Transverse colon (tissue), 4 donors: ENCODE data around the gene OR6A2. TPM values are rescaled to one million over a fixed set of nuclear protein-coding genes. Genes with fewer than 3 reads are reported as not detected.

Experiments used
- DNase-seq: peaks from one replicate; pipeline ENCODE4 v3.0.0-alpha.2; 2019
- H3K27ac ChIP-seq, 4 donors: fragments of 200-600 bp; sonication (generic); 2 replicates each; pipeline ENCODE4 v1.5.1; 2016 to 2018; ENCODE audit warnings: inconsistent platforms in 4 of 4
- H3K27me3 ChIP-seq: fragments of 200-600 bp; sonication (generic); 2 replicates; pipeline ENCODE4 v1.5.1; 2017; ENCODE audit warnings: inconsistent platforms
- H3K36me3 ChIP-seq, 4 donors: fragments of 200-600 bp; sonication (generic); 2 replicates each; pipeline ENCODE4 v1.5.1; 2017 to 2019; ENCODE audit warnings: inconsistent platforms in 4 of 4
- H3K4me1 ChIP-seq, 4 donors: fragments of 200-600 bp; sonication (generic); 2 replicates each; pipeline ENCODE4 v1.5.1; 2017 to 2020; ENCODE audit warnings: inconsistent platforms in 4 of 4
- H3K4me3 ChIP-seq, 4 donors: fragments of 200-600 bp; sonication (generic); 1 replicate in 1 of 4; 2 replicates in 3 of 4; pipeline versions ENCODE4 v1.5.1 to v1.6.1; 2017 to 2019; ENCODE audit warnings: inconsistent platforms in 4 of 4
- H3K9me3 ChIP-seq, 2 donors: fragments of 200-600 bp; sonication (generic); 2 replicates each; pipeline ENCODE4 v1.5.1; 2017 to 2019; ENCODE audit warnings: inconsistent platforms in 2 of 2
- EP300 ChIP-seq: sonication (generic); formaldehyde crosslinking; IDR thresholded peaks from one replicate; pipeline ENCODE4 v1.6.1; 2017; ENCODE audit warnings: antibody characterized with exemption, low read depth
- POLR2A ChIP-seq: fragments of 450-650 bp; IDR thresholded peaks from one replicate; pipeline ENCODE4 v1.6.1; 2016; ENCODE audit warnings: antibody characterized with exemption, mild to moderate bottlenecking, moderate library complexity
- POLR2AphosphoS5 ChIP-seq, 3 donors: sonication (generic); formaldehyde crosslinking; IDR thresholded peaks; one replicate each; pipeline ENCODE4 v1.6.1; 2016; ENCODE audit warnings: antibody characterized with exemption in 3 of 3
- WGBS, 2 donors: methylation state at CpG; one replicate each; pipeline ENCODE4 v1.1.5; 2018; ENCODE audit warnings: low coverage in 1 of 2; 5-methylcytosine and 5-hydroxymethylcytosine counted together
- in situ Hi-C, 4 donors: fragments of 200-750 bp; cut with MboI; loops; one replicate each; pipeline versions ENCODE4 v1.15.0 to v1.15.1; 2017; ENCODE audit warnings: low sequenced_read_pairs in 3 of 4, low pct_ligation_motif_present in 1 of 4, low pct_unique_long_range_greater_than_20kb in 1 of 4
- intact Hi-C: fragments of 100-400 bp; cut with DNase I; formaldehyde crosslinking; loops from one replicate; pipeline ENCODE4 v1.15.1; 2023; ENCODE audit warnings: low total_unique reads
- total RNA-seq, 4 donors: library from RNA; depleted of rRNA; stranded (reverse); fragments of >200 nt; gene quantifications; one replicate each; pipeline ENCODE4 v1.1.0, GENCODE V29; 2016
- TF ChIP-seq, protein P1 (sequence below), 5 experiments: fragments of 200-600 bp in 3 of 5; fragments of 450-650 bp in 2 of 5; sonication (generic) in 3 of 5; IDR thresholded peaks; 1 replicate in 2 of 5; 2 replicates in 3 of 5; pipeline ENCODE4 v1.5.1; 2016 to 2017; ENCODE audit warnings: antibody characterized with exemption in 5 of 5, inconsistent platforms in 3 of 5, mild to moderate bottlenecking in 2 of 5, moderate library complexity in 1 of 5

OR6A2 gene
- total RNA-seq, 4 donors from 2014 or later, result 0.27 to 1.3 TPM; not detected in 2

DNA sequence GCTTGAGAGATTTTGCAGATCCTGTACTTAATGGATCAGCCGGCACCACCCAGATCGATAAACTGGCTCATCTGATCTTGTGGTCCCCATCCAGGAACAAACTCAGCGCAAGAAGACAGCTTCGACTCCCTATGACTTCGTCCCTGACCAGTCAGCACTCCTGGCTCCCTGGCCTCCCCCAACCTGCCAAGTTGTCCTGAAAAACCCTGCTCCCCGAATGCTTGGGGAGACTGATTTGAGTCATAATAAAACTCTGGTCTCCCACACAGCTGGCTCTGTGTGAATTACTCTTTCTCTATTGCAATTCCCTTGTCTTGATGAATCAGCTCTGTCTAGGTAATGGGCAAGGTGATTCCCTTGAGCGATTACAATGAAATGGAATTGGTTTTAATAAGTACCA, 57.2 kb downstream of the OR6A2 start:
- intact Hi-C loops (no loop called here), in situ Hi-C loops (no loop called here)
- WGBS, 2 donors, result 66 to 70% methylated on average over 1 to 7 of the region's 7 CpGs
- no peak for TF ChIP-seq EP300
- no peak for TF ChIP-seq POLR2AphosphoS5 (IDR thresholded peaks at IDR 0.05)
- no peak for TF ChIP-seq POLR2A
- TF ChIP-seq, protein P1, sequence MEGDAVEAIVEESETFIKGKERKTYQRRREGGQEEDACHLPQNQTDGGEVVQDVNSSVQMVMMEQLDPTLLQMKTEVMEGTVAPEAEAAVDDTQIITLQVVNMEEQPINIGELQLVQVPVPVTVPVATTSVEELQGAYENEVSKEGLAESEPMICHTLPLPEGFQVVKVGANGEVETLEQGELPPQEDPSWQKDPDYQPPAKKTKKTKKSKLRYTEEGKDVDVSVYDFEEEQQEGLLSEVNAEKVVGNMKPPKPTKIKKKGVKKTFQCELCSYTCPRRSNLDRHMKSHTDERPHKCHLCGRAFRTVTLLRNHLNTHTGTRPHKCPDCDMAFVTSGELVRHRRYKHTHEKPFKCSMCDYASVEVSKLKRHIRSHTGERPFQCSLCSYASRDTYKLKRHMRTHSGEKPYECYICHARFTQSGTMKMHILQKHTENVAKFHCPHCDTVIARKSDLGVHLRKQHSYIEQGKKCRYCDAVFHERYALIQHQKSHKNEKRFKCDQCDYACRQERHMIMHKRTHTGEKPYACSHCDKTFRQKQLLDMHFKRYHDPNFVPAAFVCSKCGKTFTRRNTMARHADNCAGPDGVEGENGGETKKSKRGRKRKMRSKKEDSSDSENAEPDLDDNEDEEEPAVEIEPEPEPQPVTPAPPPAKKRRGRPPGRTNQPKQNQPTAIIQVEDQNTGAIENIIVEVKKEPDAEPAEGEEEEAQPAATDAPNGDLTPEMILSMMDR (IDR thresholded peaks at IDR 0.05), result no peak
- Histone ChIP-seq H3K4me1 (peaks cover 0 to 14% (median 3%) of the 10 kb centered on the region in 4 donors), H3K9me3 (no peaks in the 10 kb centered on the region), H3K4me3 (no peak overlapping the region), H3K36me3 (no peaks in the 10 kb centered on the region), H3K27me3 (no peaks in the 10 kb centered on the region), H3K27ac (no peak overlapping the region)
- no peak for DNase-seq

Other genes with a start within 250 kb of the OR6A2 start
- 100 to 1,000 TPM in 1 of 4 donors, 10 to 100 TPM in 2, 1 to 10 TPM in 1; 9.7 to 145 (median 48.2) TPM for gene RRP8, start 196.1 kb downstream of the OR6A2 start, total RNA-seq
- gene ILK, start 195.9 kb downstream of the OR6A2 start, total RNA-seq, result 100 to 1,000 TPM; 159 to 211 (median 169) TPM
- gene TAF10, start 187.5 kb downstream of the OR6A2 start, total RNA-seq, result 100 to 1,000 TPM in 1 of 4 donors, 10 to 100 TPM in 3; 35.7 to 114 (median 53.8) TPM
- gene TPP1, start 180.3 kb downstream of the OR6A2 start, total RNA-seq, result 100 to 1,000 TPM in 1 of 4 donors, 10 to 100 TPM in 3; 64.0 to 114 (median 74.0) TPM
- gene DCHS1, start 143.9 kb downstream of the OR6A2 start, total RNA-seq, result 10 to 100 TPM in 3 of 4 donors, 1 to 10 TPM in 1; 5.5 to 17.7 (median 14.0) TPM
- gene MRPL17, start 116.3 kb downstream of the OR6A2 start, total RNA-seq, result 10 to 100 TPM in 3 of 4 donors, 1 to 10 TPM in 1; 9.3 to 62.9 (median 14.2) TPM
- gene OR2AG2, start 27.7 kb downstream of the OR6A2 start, total RNA-seq, result 10 to 100 TPM in 1 of 4 donors, under 1 TPM in 3; 0.14 to 17.2 (median 0.79) TPM
- gene OR2AG1, start 16.7 kb downstream of the OR6A2 start, total RNA-seq, result not detected
- not detected for gene OR10A5, start 46.0 kb upstream of the OR6A2 start, total RNA-seq
- gene OR10A2, start 63.4 kb upstream of the OR6A2 start, total RNA-seq, result not detected
- gene OR10A4, start 76.9 kb upstream of the OR6A2 start, total RNA-seq, result not detected
- gene OR2D2, start 92.8 kb upstream of the OR6A2 start, total RNA-seq, result 1 to 10 TPM in 1 of 4 donors, under 1 TPM in 1, not detected in 2; 0.64 to 1.4 TPM
- not detected for gene OR2D3, start 121.3 kb upstream of the OR6A2 start, total RNA-seq
- gene ZNF215, start 126.7 kb upstream of the OR6A2 start, total RNA-seq, result 10 to 100 TPM in 1 of 4 donors, 1 to 10 TPM in 3; 1.1 to 10.6 (median 3.1) TPM
- gene ZNF214, start 220.7 kb upstream of the OR6A2 start, total RNA-seq, result 1 to 10 TPM in 2 of 4 donors, under 1 TPM in 1, not detected in 1; 0.60 to 2.4 (median 1.1) TPM
- gene NLRP14, start 220.8 kb upstream of the OR6A2 start, total RNA-seq, result under 1 TPM in 2 of 4 donors, not detected in 2; 0.41 to 0.48 TPM